MM.1S (cell line): Measurements from ENCODE around the gene AGTR2.
"Not testable (repeated sequence)": the region's sequence is repeated elsewhere in the genome, so short reads cannot be mapped to it uniquely, and the experiment has no call there.

Experiments used
- DNase-seq: peaks from one replicate; pipeline ENCODE4 v3.0.0-alpha.2; 2015
- H2AFZ ChIP-seq: fragments of 300-600 bp; sonication (generic); 2 replicates; pipeline ENCODE4 v1.6.0; 2016; ENCODE audit warnings: antibody characterized with exemption, low read length
- H3F3A ChIP-seq: fragments of 300-600 bp; sonication (generic); 2 replicates; pipeline ENCODE4 v1.6.1; 2016; ENCODE audit warnings: mild to moderate bottlenecking, antibody characterized with exemption, low read length, moderate library complexity, mixed read lengths; ENCODE audit not compliant: insufficient read depth
- H3K27ac ChIP-seq: fragments of 300-600 bp; sonication (generic); 2 replicates; pipeline ENCODE4 v1.5.1; 2016; ENCODE audit warnings: mild to moderate bottlenecking, low read length
- H3K27me3 ChIP-seq: fragments of 300-600 bp; sonication (generic); replicated peaks from 2 replicates; pipeline ENCODE4 v1.6.0; 2016; ENCODE audit warnings: low read length; ENCODE audit not compliant: insufficient read depth
- H3K36me3 ChIP-seq: fragments of 300-600 bp; sonication (generic); replicated peaks from 2 replicates; pipeline ENCODE4 v1.6.1; 2016; ENCODE audit warnings: mild to moderate bottlenecking, low read length, mixed read lengths; ENCODE audit not compliant: insufficient read depth
- H3K4me1 ChIP-seq: fragments of 300-600 bp; sonication (generic); 2 replicates; pipeline ENCODE4 v1.6.1; 2016; ENCODE audit warnings: low read length, mixed read lengths
- H3K4me2 ChIP-seq: fragments of 300-600 bp; sonication (generic); 2 replicates; pipeline ENCODE4 v1.6.0; 2016; ENCODE audit warnings: low read depth, low read length
- H3K4me3 ChIP-seq: fragments of 300-600 bp; sonication (generic); 2 replicates; pipeline ENCODE4 v1.5.1; 2016; ENCODE audit warnings: low read length, mixed read lengths
- H3K79me2 ChIP-seq: fragments of 300-600 bp; sonication (generic); 2 replicates; pipeline ENCODE4 v1.6.1; 2016; ENCODE audit warnings: mixed run types, low read length, mixed read lengths
- H3K9ac ChIP-seq: fragments of 300-600 bp; sonication (generic); 2 replicates; pipeline ENCODE4 v1.6.1; 2016; ENCODE audit warnings: low read length, mixed read lengths
- H3K9me2 ChIP-seq: fragments of 300-600 bp; sonication (generic); replicated peaks from 2 replicates; pipeline ENCODE4 v1.6.1; 2016; ENCODE audit warnings: mild to moderate bottlenecking, low read length, mixed read lengths; ENCODE audit not compliant: insufficient read depth
- H3K9me3 ChIP-seq: fragments of 300-600 bp; sonication (generic); replicated peaks from 2 replicates; pipeline ENCODE4 v1.6.1; 2016; ENCODE audit warnings: mild to moderate bottlenecking, low read length, mixed read lengths; ENCODE audit not compliant: insufficient read depth
- H4K20me1 ChIP-seq: fragments of 300-600 bp; sonication (generic); 2 replicates; pipeline ENCODE4 v1.6.1; 2016; ENCODE audit warnings: mild to moderate bottlenecking, low read length, moderate library complexity, mixed read lengths; ENCODE audit not compliant: insufficient read depth
- CTCF ChIP-seq: fragments of 300-600 bp; sonication (generic); IDR thresholded peaks from 2 replicates; pipeline ENCODE4 v1.5.1; 2016; ENCODE audit warnings: antibody characterized with exemption, low read length, mixed read lengths
- EZH2 ChIP-seq: fragments of 300-600 bp; sonication (generic); optimal IDR thresholded peaks from 2 replicates; pipeline ENCODE3; 2017; ENCODE audit warnings: low read depth, mild to moderate bottlenecking, antibody characterized with exemption, low read length, mixed read lengths
- EZH2phosphoT487 ChIP-seq: fragments of 300-600 bp; sonication (generic); IDR thresholded peaks from 2 replicates; pipeline ENCODE4 v1.6.1; 2018; ENCODE audit warnings: antibody characterized with exemption, low read length

Gene AGTR2

GRCh38 chrX:116170511-116170910 is at the start of gene AGTR2:
Gene AGTR2, plus strand, starts transcription at chrX:116170744. Its CDS starts 1,537 bp downstream, at chrX:116172281.
- H3K9ac ChIP-seq = no peak within 1 kb of the TSS
- H3F3A ChIP-seq = no peaks in the 10 kb centered on the region
- H3K4me1 ChIP-seq = no peaks in the 10 kb centered on the region
- H3K9me2 ChIP-seq = no peaks in the 10 kb centered on the region
- TF ChIP-seq EZH2 (no peak), EZH2phosphoT487 (no peak), CTCF (no peak)
- no peaks in the 10 kb centered on the region for H3K9me3 ChIP-seq
- no peaks in the 10 kb centered on the region for H4K20me1 ChIP-seq
- no peaks in the 10 kb centered on the region for H3K79me2 ChIP-seq
- H3K36me3 ChIP-seq = no peaks in the 10 kb centered on the region
- H2AFZ ChIP-seq = no peak within 1 kb of the TSS
- DNase-seq = no peak
- H3K27me3 ChIP-seq = no peaks in the 10 kb centered on the region
- no peak within 1 kb of the TSS for H3K27ac ChIP-seq
- no peak within 1 kb of the TSS for H3K4me2 ChIP-seq
- no peak within 1 kb of the TSS for H3K4me3 ChIP-seq

- Histone ChIP-seq H3K36me3 (no peaks in the 10 kb centered on the region), H3K9me2 (no peaks in the 10 kb centered on the region), H3K4me1 (no peaks in the 10 kb centered on the region), H3K27me3 (no peaks in the 10 kb centered on the region), H3K79me2 (no peaks in the 10 kb centered on the region), H3K9me3 (no peaks in the 10 kb centered on the region), H3K9ac (no peak overlapping the region), H3F3A (no peaks in the 10 kb centered on the region), H2AFZ (no peak overlapping the region), H3K4me3 (no peak overlapping the region), H3K27ac (no peak overlapping the region), H4K20me1 (no peaks in the 10 kb centered on the region), H3K4me2 (no peak overlapping the region)
- DNase-seq = no peak
- TF ChIP-seq EZH2 = no peak
- TF ChIP-seq CTCF = no peak
- no peak for TF ChIP-seq EZH2phosphoT487
Measured at GRCh38 chrX:116135277-116135676, 35.3 kb upstream of the AGTR2 start.

GRCh38 chrX:116141270-116141669 is 29.3 kb upstream of the AGTR2 start:
- not testable (repeated sequence) for DNase-seq, H3F3A ChIP-seq, H3K36me3 ChIP-seq, H3K4me1 ChIP-seq, H3K79me2 ChIP-seq, H3K9me2 ChIP-seq, H2AFZ ChIP-seq, H3K27me3 ChIP-seq, H3K9ac ChIP-seq, H3K27ac ChIP-seq, H3K9me3 ChIP-seq, H4K20me1 ChIP-seq, H3K4me3 ChIP-seq, H3K4me2 ChIP-seq

- Histone ChIP-seq H3K4me1 (no peaks in the 10 kb centered on the region), H3K27ac (no peak overlapping the region), H3K9ac (no peak overlapping the region), H3K36me3 (no peaks in the 10 kb centered on the region), H3K27me3 (no peaks in the 10 kb centered on the region), H3K9me2 (no peaks in the 10 kb centered on the region), H3K9me3 (no peaks in the 10 kb centered on the region), H2AFZ (no peak overlapping the region), H3K4me3 (no peak overlapping the region), H3K4me2 (no peak overlapping the region), H3F3A (no peaks in the 10 kb centered on the region), H3K79me2 (no peaks in the 10 kb centered on the region), H4K20me1 (no peaks in the 10 kb centered on the region)
- TF ChIP-seq EZH2phosphoT487 = no peak
- no peak for TF ChIP-seq CTCF
- TF ChIP-seq EZH2 = no peak
- no peak for DNase-seq
Measured at GRCh38 chrX:116142976-116143375, 27.6 kb upstream of the AGTR2 start.
